HCT116 (cell line): ENCODE data around the gene GNB4. TPM values are rescaled to one million over a fixed set of nuclear protein-coding genes. Genes with fewer than 3 reads are reported as not detected.

Source experiments
- ATAC-seq: fragments of 200-7000 bp; cut with Tn5 transposase; 2 replicates; pipeline ENCODE4 v1.9.1; 2020; ENCODE audit warnings: mild to moderate bottlenecking, moderate library complexity
- BruUV-seq: library from RNA; stranded (reverse); fragments of 400-500 nt; replicated peaks from 2 replicates; lab custom pipeline; 2021; lab: Mats Ljungman, UMichigan
- CTCF ChIA-PET: fragments of 300-600 bp; sonication (Branson Sonifier 250); formaldehyde crosslinking; loops from one replicate; lab custom pipeline; 2021; ENCODE audit warnings: antibody characterized with exemption; lab: Charles Lee
- POLR2A ChIA-PET: fragments of 300-600, 350-600 bp; sonication (Branson Sonifier 250); formaldehyde crosslinking; loops from one replicate; lab custom pipeline; 2021; ENCODE audit warnings: antibody characterized with exemption; lab: Charles Lee
- RAD21 ChIA-PET, 2 experiments: fragments of 300-600 bp; sonication (Branson Sonifier 250); formaldehyde crosslinking; loops; one replicate each; lab custom pipeline; 2023; ENCODE audit warnings: low total read pairs in 2 of 2; ENCODE audit not compliant: uncharacterized antibody in 2 of 2, unreplicated experiment in 2 of 2, low non-redundant PET in 1 of 2; lab: Charles Lee
- DNase-seq: peaks from one replicate; pipeline ENCODE4 v3.0.0-alpha.2; 2010; ENCODE audit warnings: low read depth, low spot score
- H2AFZ ChIP-seq: fragments of 200-600 bp; shearing (Covaris generic), sonication (generic); 2 replicates; pipeline ENCODE4 v1.6.1; 2017; ENCODE audit warnings: low read depth, mixed run types, mixed read lengths, antibody characterized with exemption, low read length; ENCODE audit not compliant: poor library complexity, severe bottlenecking
- H3K27ac ChIP-seq: 2 replicates; pipeline ENCODE4 v1.5.1; 2012; ENCODE audit warnings: low read depth, low read length
- H3K27me3 ChIP-seq: fragments of 200-600 bp; sonication (generic); 2 replicates; pipeline ENCODE4 v1.6.1; 2016; ENCODE audit warnings: mixed run types, low read length, mixed read lengths; ENCODE audit not compliant: insufficient read depth
- H3K36me3 ChIP-seq, 2 experiments: fragments of 200-500 bp in 1 of 2; fragments of 200-600 bp in 1 of 2; sonication (Bioruptor generic) in 1 of 2; sonication (generic) in 1 of 2; 2 replicates each; pipeline versions ENCODE4 v1.5.1 to v1.6.1; 2014 to 2016; ENCODE audit warnings: low read length in 2 of 2, inconsistent platforms in 1 of 2, mixed read lengths in 1 of 2, mixed run types in 1 of 2; ENCODE audit not compliant: insufficient read depth in 2 of 2, control insufficient read depth in 1 of 2
- H3K4me1 ChIP-seq, 2 experiments: fragments of 200-600 bp in 1 of 2; sonication (generic) in 1 of 2; 2 replicates each; pipeline versions ENCODE4 v1.5.1 to v1.6.1; 2012 to 2017; ENCODE audit warnings: low read length in 2 of 2, inconsistent platforms in 1 of 2, mild to moderate bottlenecking in 1 of 2, mixed read lengths in 1 of 2, mixed run types in 1 of 2, moderate library complexity in 1 of 2; ENCODE audit not compliant: insufficient read depth in 2 of 2, control insufficient read depth in 1 of 2
- H3K4me2 ChIP-seq: fragments of 200-600 bp; sonication (generic); 2 replicates; pipeline ENCODE4 v1.6.1; 2017; ENCODE audit warnings: mixed run types, low read length, mixed read lengths
- H3K4me3 ChIP-seq, 2 experiments: fragments of 200-600 bp in 1 of 2; sonication (generic) in 1 of 2; replicated peaks in 1 of 2; 2 replicates each; pipeline ENCODE4 v1.5.1; 2011 to 2016; ENCODE audit warnings: low read length in 2 of 2, control low read depth in 1 of 2, low read depth in 1 of 2, mild to moderate bottlenecking in 1 of 2, mixed read lengths in 1 of 2, mixed run types in 1 of 2
- H3K79me2 ChIP-seq: fragments of 200-600 bp; sonication (generic); 2 replicates; pipeline ENCODE4 v1.6.1; 2017; ENCODE audit warnings: mild to moderate bottlenecking, mixed run types, low read length, moderate library complexity, mixed read lengths; ENCODE audit not compliant: insufficient read depth
- H3K9ac ChIP-seq: fragments of 200-600 bp; sonication (generic); 2 replicates; pipeline ENCODE4 v1.6.1; 2016; ENCODE audit warnings: low read length, mixed read lengths
- H3K9me2 ChIP-seq: fragments of 200-600 bp; sonication (generic), shearing (Covaris generic); 2 replicates; pipeline ENCODE4 v1.6.1; 2017; ENCODE audit warnings: mixed run types, mild to moderate bottlenecking, moderate library complexity; ENCODE audit not compliant: insufficient read depth
- H3K9me3 ChIP-seq, 2 experiments: fragments of 200-500 bp in 1 of 2; fragments of 200-600 bp in 1 of 2; sonication (Bioruptor generic) in 1 of 2; sonication (generic) in 1 of 2; 2 replicates each; pipeline ENCODE4 v1.6.1; 2014 to 2017; ENCODE audit warnings: low read length in 2 of 2, mixed read lengths in 2 of 2, inconsistent platforms in 1 of 2, low read depth in 1 of 2, mild to moderate bottlenecking in 1 of 2, mixed run types in 1 of 2, moderate library complexity in 1 of 2; ENCODE audit not compliant: control insufficient read depth in 1 of 2, insufficient read depth in 1 of 2
- H4K20me1 ChIP-seq: fragments of 200-600 bp; sonication (generic), shearing (Covaris generic); 2 replicates; pipeline ENCODE4 v1.6.1; 2017; ENCODE audit warnings: mixed run types, mild to moderate bottlenecking, moderate library complexity; ENCODE audit not compliant: insufficient read depth
- CBX3 ChIP-seq: IDR thresholded peaks from 2 replicates; pipeline ENCODE4 v1.6.1; 2012; ENCODE audit warnings: low read depth
- EZH2 ChIP-seq: fragments of 200-600 bp; sonication (generic); IDR thresholded peaks from 2 replicates; pipeline ENCODE4 v1.6.1; 2017; ENCODE audit warnings: antibody characterized with exemption, mixed run types
- EZH2phosphoT487 ChIP-seq: fragments of 200-600 bp; IDR thresholded peaks from 2 replicates; pipeline ENCODE4 v1.6.1; 2018; ENCODE audit warnings: antibody characterized with exemption, borderline replicate concordance
- MAX ChIP-seq: IDR thresholded peaks from 2 replicates; pipeline ENCODE4 v1.6.1; 2012
- POLR2A ChIP-seq: IDR thresholded peaks from 2 replicates; pipeline ENCODE4 v1.7.0; 2011; ENCODE audit warnings: borderline replicate concordance; ENCODE audit not compliant: insufficient read depth, insufficient read length; ENCODE audit errors: extremely low read depth
- RAD21 ChIP-seq: IDR thresholded peaks from 2 replicates; pipeline ENCODE4 v1.6.1; 2012; ENCODE audit warnings: low read depth, mild to moderate bottlenecking
- REST ChIP-seq: IDR thresholded peaks from 2 replicates; pipeline ENCODE4 v1.6.1; 2012; ENCODE audit warnings: low read depth
- SIN3A ChIP-seq: IDR thresholded peaks from 2 replicates; pipeline ENCODE4 v1.6.1; 2012; ENCODE audit warnings: low read depth
- SP1 ChIP-seq: IDR thresholded peaks from 2 replicates; pipeline ENCODE4 v1.6.1; 2012; ENCODE audit warnings: low read depth
- TCF7L2 ChIP-seq: IDR thresholded peaks from 2 replicates; pipeline ENCODE4 v1.7.0; 2011; ENCODE audit warnings: borderline replicate concordance, inconsistent platforms; ENCODE audit not compliant: insufficient read depth, insufficient read length; ENCODE audit errors: extremely low read depth
- ZBTB33 ChIP-seq: IDR thresholded peaks from 2 replicates; pipeline ENCODE4 v1.6.1; 2011; ENCODE audit warnings: mild to moderate bottlenecking, low read length, moderate library complexity; ENCODE audit not compliant: insufficient replicate concordance; ENCODE audit errors: extremely low read depth
- ZFX ChIP-seq: fragments of 450-650 bp; IDR thresholded peaks from 2 replicates; pipeline ENCODE4 v1.6.1; 2017
- ZNF274 ChIP-seq: fragments of 200-500 bp; sonication (Bioruptor generic); IDR thresholded peaks from 2 replicates; pipeline ENCODE4 v1.6.1; 2014; ENCODE audit warnings: mild to moderate bottlenecking, low read depth, low read length, inconsistent platforms
- intact Hi-C: fragments of 100-400 bp; cut with micrococcal nuclease; formaldehyde crosslinking; loops from 2 replicates; pipeline ENCODE4 v1.10.0; 2022
- total RNA-seq: library from RNA; stranded (reverse); gene quantifications from one replicate; pipeline ENCODE4 v1.2.1, GENCODE V29; 2021; ENCODE audit not compliant: unreplicated experiment

Gene GNB4
- total RNA-seq, 1 experiment from 2014 or later = 0.10 TPM

- POLR2A ChIA-PET = no interaction called here
- TF ChIP-seq CBX3 (no peak), SIN3A (no peak), EZH2 (no peak), ZBTB33 (no peak)
- Histone ChIP-seq H3K9me2 (no peaks in the 10 kb centered on the region), H3K4me1 (no peaks in the 10 kb centered on the region), H3K4me3 (no peak overlapping the region), H2AFZ (no peak overlapping the region), H3K27me3 (no peaks in the 10 kb centered on the region), H3K27ac (no peak overlapping the region), H3K9me3 (no peaks in the 10 kb centered on the region), H3K4me2 (no peak overlapping the region), H3K9ac (no peak overlapping the region), H4K20me1 (no peaks in the 10 kb centered on the region), H3K36me3 (peaks cover 0 to 19% of the 10 kb centered on the region in 2 experiments; a peak in 2 of 4 replicates), H3K79me2 (no peaks in the 10 kb centered on the region)
- intact Hi-C loops = no loop called here
- ATAC-seq (0 out of 2 replicates have a peak, but pooled peaks have one; percentile 57), DNase-seq (no peak)
- CTCF ChIA-PET = no interaction called here
- BruUV-seq = no TSS peak
- RAD21 ChIA-PET = no interaction called here
Measured at GRCh38 chr3:179373938-179374337, 77.3 kb downstream of the GNB4 start.

GRCh38 chr3:179369621-179370020, 81.6 kb downstream of the GNB4 start:
- no peak overlapping the region for H3K27ac ChIP-seq
- DNase-seq (no peak), ATAC-seq (no peak)
- no peaks in the 10 kb centered on the region for H3K9me3 ChIP-seq
- RAD21 ChIA-PET = no interaction called here
- H3K4me2 ChIP-seq = no peak overlapping the region
- no TSS peak for BruUV-seq
- POLR2A ChIA-PET = no interaction called here
- no peak overlapping the region for H3K9ac ChIP-seq
- H3K27me3 ChIP-seq = no peaks in the 10 kb centered on the region
- CTCF ChIA-PET = no interaction called here
- H3K4me3 ChIP-seq = no peak overlapping the region
- no peaks in the 10 kb centered on the region for H4K20me1 ChIP-seq
- no peaks in the 10 kb centered on the region for H3K4me1 ChIP-seq
- H3K36me3 ChIP-seq = peaks cover 2 to 19% of the 10 kb centered on the region in 2 experiments; a peak in 3 of 4 replicates
- H3K79me2 ChIP-seq = no peaks in the 10 kb centered on the region
- H2AFZ ChIP-seq = no peak overlapping the region
- intact Hi-C loops = no loop called here
- H3K9me2 ChIP-seq = no peaks in the 10 kb centered on the region
- no peak for TF ChIP-seq REST
- no peak for TF ChIP-seq SIN3A
- TF ChIP-seq EZH2 = no peak
- TF ChIP-seq SP1 = no peak
- TF ChIP-seq ZFX = no peak
- no peak for TF ChIP-seq ZNF274
- no peak for TF ChIP-seq TCF7L2
- no peak for TF ChIP-seq ZBTB33
- no peak for TF ChIP-seq MAX
- TF ChIP-seq EZH2phosphoT487 = no peak
- TF ChIP-seq RAD21 = no peak
- TF ChIP-seq POLR2A = no peak
